NCI-H1436 treated with DMSO at 0.1 percent for 48 hours (cell line): ENCODE measurements around the gene SH3TC1.

Experiments used
- DNase-seq: peaks from one replicate; lab custom pipeline; 2025; lab: John Stamatoyannopoulos, UW

SH3TC1 gene

GRCh38 chr4:8229331-8229975, 30.4 kb downstream of the SH3TC1 start:
- no peak for DNase-seq

GRCh38 chr4:8230033-8230432, 30.9 kb downstream of the SH3TC1 start:
- DNase-seq: no peak

GRCh38 chr4:8230891-8231290, 31.8 kb downstream of the SH3TC1 start:
- DNase-seq: no peak

GRCh38 chr4:8231551-8232049, 32.5 kb downstream of the SH3TC1 start:
- no peak for DNase-seq

- DNase-seq: no peak
Observed at GRCh38 chr4:8232748-8233147, 33.7 kb downstream of the SH3TC1 start.

- no peak for DNase-seq
Observed at GRCh38 chr4:8233672-8234484, 34.8 kb downstream of the SH3TC1 start.

- DNase-seq: no peak
Observed at GRCh38 chr4:8234715-8235114, 35.6 kb downstream of the SH3TC1 start.

GRCh38 chr4:8235224-8235623, 36.1 kb downstream of the SH3TC1 start:
- DNase-seq: no peak

- DNase-seq: no peak
Observed at GRCh38 chr4:8235686-8236085, 36.6 kb downstream of the SH3TC1 start.

GRCh38 chr4:8236106-8236919, 37.2 kb downstream of the SH3TC1 start:
- no peak for DNase-seq

GRCh38 chr4:8236920-8237195, 37.8 kb downstream of the SH3TC1 start:
- DNase-seq: no peak

- no peak for DNase-seq
Observed at GRCh38 chr4:8237256-8237989, 38.3 kb downstream of the SH3TC1 start.

GRCh38 chr4:8238036-8238511, 39.0 kb downstream of the SH3TC1 start:
- DNase-seq: no peak

- no peak for DNase-seq
Observed at GRCh38 chr4:8238515-8239053, 39.5 kb downstream of the SH3TC1 start.

- DNase-seq: no peak
Observed at GRCh38 chr4:8239226-8239625, 40.1 kb downstream of the SH3TC1 start.

GRCh38 chr4:8239661-8240060, 40.6 kb downstream of the SH3TC1 start:
- DNase-seq: no peak

- DNase-seq: no peak
Observed at GRCh38 chr4:8240211-8241041, 41.3 kb downstream of the SH3TC1 start.

- DNase-seq: no peak
Observed at GRCh38 chr4:8241211-8241779, 42.2 kb downstream of the SH3TC1 start.

- DNase-seq: no peak
Observed at GRCh38 chr4:8241895-8242696, 43.0 kb downstream of the SH3TC1 start.
